ENCODE measurements around the gene NCKAP1.

GRCh38 chr2:183037553-183038340 is 510 bp downstream of the NCKAP1 start:
- TF ChIP-seq EZH2phosphoT487 (IDR thresholded peaks at IDR 0.05; ENCODE audit: low read depth, severe bottlenecking, unreplicated experiment) (no peak), CTCF (IDR thresholded peaks at IDR 0.05; ENCODE audit: poor library complexity) (peak; percentile 9), EZH2 (IDR thresholded peaks at IDR 0.05; ENCODE audit: borderline replicate concordance) (no peak)
